K562 (cell line): ENCODE data around the gene LMO3. TPM values are rescaled to one million over a fixed set of nuclear protein-coding genes. Genes with fewer than 3 reads are reported as not detected.
"Not testable (repeated sequence)": the region's sequence is repeated elsewhere in the genome, so short reads cannot be mapped to it uniquely, and the experiment has no call there.

Experiments used
- ATAC-seq: fragments of 200-7000 bp; cut with Tn5 transposase; 3 replicates; pipeline ENCODE4 v1.9.1; 2020; ENCODE audit warnings: moderate library complexity
- BruUV-seq: library from RNA; stranded (reverse); fragments of 400-500 nt; replicated peaks from 2 replicates; lab custom pipeline; 2021; lab: Mats Ljungman, UMichigan
- CTCF ChIA-PET: fragments of 300-600 bp; formaldehyde crosslinking; extraction: SDS; loops from one replicate; lab custom pipeline; 2021; ENCODE audit warnings: low intra/inter-chr PET ratio; lab: Yijun Ruan, JAX
- POLR2A ChIA-PET: fragments of 300-600, 350-650 bp; sonication (Branson Sonifier 250); formaldehyde crosslinking; extraction: SDS; loops from one replicate; lab custom pipeline; 2021; ENCODE audit warnings: antibody characterized with exemption, inconsistent platforms; lab: Yijun Ruan, JAX
- DNase-seq, 4 experiments: peaks; one replicate each; pipeline versions ENCODE4 v3.0.0 to v3.0.0-alpha.2; 2011 to 2018; ENCODE audit warnings: low spot score in 3 of 4, mixed read lengths in 3 of 4; ENCODE audit errors: extremely low read depth in 1 of 4
- FAIRE-seq: peaks from 2 replicates; lab custom pipeline; 2011; peaks lifted over from hg19 to GRCh38; lab: Jason Lieb, UNC
- H2AFZ ChIP-seq: 2 replicates; pipeline ENCODE4 v1.6.0; 2011; ENCODE audit warnings: low read depth, low read length, control low read depth, inconsistent platforms
- H3K27ac ChIP-seq: fragments of 200-600 bp; 3 replicates; pipeline ENCODE4 v1.8.0; 2011; ENCODE audit warnings: low read depth, mild to moderate bottlenecking, control low read depth, inconsistent platforms, low read length, moderate library complexity, mixed read lengths; ENCODE audit errors: extremely low read depth
- H3K27me3 ChIP-seq, 2 experiments: fragments of 300-600 bp in 1 of 2; 2 replicates in 1 of 2; 3 replicates in 1 of 2; pipeline versions ENCODE4 v1.6.0 to v1.8.0; 2011; ENCODE audit warnings: inconsistent platforms in 2 of 2, low read length in 2 of 2, mild to moderate bottlenecking in 1 of 2, mixed read lengths in 1 of 2, moderate library complexity in 1 of 2; ENCODE audit not compliant: control insufficient read depth in 2 of 2, insufficient read depth in 2 of 2
- H3K36me3 ChIP-seq: fragments of 300-600 bp; 3 replicates; pipeline ENCODE4 v1.8.0; 2011; ENCODE audit warnings: mild to moderate bottlenecking, low read length, inconsistent platforms; ENCODE audit not compliant: control insufficient read depth, insufficient read depth
- H3K4me1 ChIP-seq, 2 experiments: fragments of 200-600 bp in 1 of 2; replicated peaks in 1 of 2; 2 replicates in 1 of 2; 3 replicates in 1 of 2; pipeline versions ENCODE4 v1.5.1 to v1.8.0; 2011; ENCODE audit warnings: inconsistent platforms in 2 of 2, low read length in 2 of 2, mild to moderate bottlenecking in 1 of 2, mixed read lengths in 1 of 2, moderate library complexity in 1 of 2; ENCODE audit not compliant: control insufficient read depth in 2 of 2, insufficient read depth in 2 of 2
- H3K4me2 ChIP-seq: 2 replicates; pipeline ENCODE4 v1.6.1; 2011; ENCODE audit warnings: low read length, control low read depth, inconsistent platforms, mixed read lengths; ENCODE audit not compliant: insufficient read depth
- H3K4me3 ChIP-seq: fragments of 200-600 bp; sonication (generic), shearing (Covaris generic); 2 replicates; pipeline ENCODE4 v1.5.1; 2016; ENCODE audit warnings: control low read depth, inconsistent platforms
- H3K79me2 ChIP-seq: fragments of 200-600 bp; 3 replicates; pipeline ENCODE4 v1.8.0; 2011; ENCODE audit warnings: low read length, inconsistent platforms; ENCODE audit not compliant: control insufficient read depth, insufficient read depth
- H3K9ac ChIP-seq, 2 experiments: 2 replicates each; pipeline versions ENCODE4 v1.6.0 to v1.6.1; 2011; ENCODE audit warnings: low read depth in 2 of 2, low read length in 2 of 2, control low read depth in 1 of 2, inconsistent platforms in 1 of 2, mild to moderate bottlenecking in 1 of 2, mixed read lengths in 1 of 2; ENCODE audit not compliant: insufficient read depth in 1 of 2
- H3K9me1 ChIP-seq: one replicate; pipeline ENCODE4 v1.6.0; 2011; ENCODE audit warnings: inconsistent platforms, mild to moderate bottlenecking, low read length, moderate library complexity; ENCODE audit not compliant: control insufficient read depth, insufficient read depth
- H3K9me3 ChIP-seq: replicated peaks from 2 replicates; pipeline ENCODE4 v1.5.1; 2011; ENCODE audit warnings: low read depth, low read length, inconsistent platforms; ENCODE audit not compliant: control insufficient read depth, insufficient read depth
- H4K20me1 ChIP-seq: replicated peaks from 2 replicates; pipeline ENCODE4 v1.6.1; 2011; ENCODE audit warnings: low read length, inconsistent platforms, mixed read lengths; ENCODE audit not compliant: control insufficient read depth, insufficient read depth
- HDAC3 ChIP-seq: fragments of 450-650 bp; IDR thresholded peaks from 2 replicates; pipeline ENCODE4 v1.6.1; 2018; ENCODE audit warnings: borderline replicate concordance, mild to moderate bottlenecking, moderate library complexity; ENCODE audit not compliant: partially characterized antibody
- PHF8 ChIP-seq: fragments of 200-600 bp; sonication (generic); IDR thresholded peaks from 2 replicates; pipeline ENCODE4 v1.6.1; 2012; ENCODE audit warnings: mixed run types, mild to moderate bottlenecking, inconsistent platforms, low read length, moderate library complexity, borderline replicate concordance
- ZNF253 ChIP-seq: fragments of 250-450 bp; sonication (Bioruptor Pico); conservative IDR thresholded peaks from 2 replicates; pipeline ENCODE4 v1.6.1; 2021; ENCODE audit warnings: mild to moderate bottlenecking
- WGBS: fragments of 100-300 bp; shearing (Covaris generic); methylation state at CpG from one replicate; pipeline ENCODE4 v1.1.6; 2016; ENCODE audit warnings: low coverage, mixed read lengths; ENCODE audit not compliant: insufficient coverage; ENCODE audit errors: missing lambda C conversion rate; 5-methylcytosine and 5-hydroxymethylcytosine counted together
- in situ Hi-C: fragments of 300-500 bp; cut with MboI; formaldehyde crosslinking; loops from 4 replicates; pipeline ENCODE4 v1.15.0; 2018; ENCODE audit warnings: inconsistent platforms, mixed read lengths
- intact Hi-C: fragments of 100-400 bp; cut with micrococcal nuclease; formaldehyde crosslinking; loops from 2 replicates; pipeline ENCODE4 v1.14.2; 2022
- polyA plus RNA-seq, 8 experiments: library from polyadenylated mRNA; depleted of rRNA in 4 of 8; stranded (reverse) in 5 of 8; unstranded in 3 of 8; fragments of >200 nt; fragmentation: Nextera tagmentation in 2 of 8; fragmentation: Illumina TruSeq in 1 of 8; extraction: Ambion mirVana in 2 of 8; extraction: Trizol in 1 of 8; gene quantifications; 2 replicates each; pipeline versions ENCODE4 v1.2.1 to v1.2.3, GENCODE V29; 2011 to 2014; ENCODE audit warnings: inconsistent platforms in 1 of 8, missing spikeins in 1 of 8
- total RNA-seq, 7 experiments: library from RNA; depleted of rRNA in 6 of 7; stranded (reverse); fragments of >200 nt in 6 of 7; fragmentation: Illumina TruSeq in 2 of 7; extraction: Trizol in 2 of 7; gene quantifications; 2 replicates each; pipeline versions ENCODE4 v1.2.1 to v1.2.3, GENCODE V29; 2011 to 2021; ENCODE audit warnings: low replicate concordance in 1 of 7

LMO3 gene
- total and polyA plus RNA-seq, 9 of the 15 experiments (the other 6 are each of a cell fraction or from before 2014, with no cell fraction given), result 0.04 to 0.40 (median 0.05) TPM; not detected in 6

DNA sequence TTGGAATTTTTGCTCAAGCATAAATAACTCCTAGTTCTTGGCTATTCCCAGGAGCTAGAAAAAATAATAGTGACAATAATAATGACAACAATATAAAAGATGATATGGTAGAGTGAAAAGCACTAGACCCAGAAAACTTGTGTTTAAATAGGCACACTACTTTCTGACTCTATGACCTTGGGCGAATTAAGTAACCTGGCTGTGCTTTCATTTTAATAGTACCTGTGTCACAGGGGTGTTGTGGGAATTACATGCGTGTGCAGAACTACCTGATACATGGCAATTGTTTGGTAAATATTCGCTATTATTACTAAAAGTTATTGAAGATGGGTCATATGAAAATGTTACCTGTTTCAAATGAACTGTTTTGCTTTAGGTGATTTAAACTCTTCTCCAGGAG lies 60.1 kb downstream of the LMO3 start:
- no peak overlapping the region for H3K4me2 ChIP-seq
- no peaks in the 10 kb centered on the region for H3K79me2 ChIP-seq
- BruUV-seq, result no TSS peak
- 0% methylated on average over 3 of the region's 3 CpGs for WGBS
- no peaks in the 10 kb centered on the region for H4K20me1 ChIP-seq
- DNase-seq (no peak), FAIRE-seq (no peak), ATAC-seq (no peak)
- no peak overlapping the region for H3K27ac ChIP-seq
- no peak overlapping the region for H3K9ac ChIP-seq
- POLR2A ChIA-PET, result no interaction called here
- H3K27me3 ChIP-seq, result no peaks in the 10 kb centered on the region
- no peaks in the 10 kb centered on the region for H3K4me1 ChIP-seq
- H3K9me1 ChIP-seq, result no peaks in the 10 kb centered on the region
- CTCF ChIA-PET, result no interaction called here
- no peak overlapping the region for H3K4me3 ChIP-seq
- TF ChIP-seq PHF8 (no peak), ZNF253 (CRISPR knock-in tag) (no peak)
- H2AFZ ChIP-seq, result no peak overlapping the region
- in situ Hi-C loops (no loop called here), intact Hi-C loops (no loop called here)
- no peaks in the 10 kb centered on the region for H3K36me3 ChIP-seq
- H3K9me3 ChIP-seq, result no peaks in the 10 kb centered on the region

DNA sequence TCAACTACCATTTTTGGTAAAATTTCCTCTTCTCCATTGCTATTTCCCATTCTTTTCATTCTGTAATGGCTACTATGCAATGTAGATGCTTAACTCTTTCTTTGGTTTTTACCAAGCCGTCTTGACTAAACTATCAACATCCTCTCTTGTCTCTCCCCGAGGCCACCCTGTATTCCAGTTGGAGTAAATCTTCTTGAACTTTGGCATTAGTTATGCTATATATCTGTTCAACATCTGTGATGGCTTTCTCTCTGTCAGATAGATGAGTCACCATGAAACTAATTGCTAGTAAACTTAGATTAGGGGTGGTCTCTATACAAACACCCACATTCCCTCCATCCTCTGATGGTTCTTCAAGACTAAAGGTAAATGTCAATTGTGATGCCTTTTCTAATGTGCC lies 63.4 kb downstream of the LMO3 start:
- ATAC-seq, result no peak
- ChIA-PET CTCF (no interaction called here), POLR2A (no interaction called here)
- DNase-seq, result no peak
- TF ChIP-seq HDAC3, result no peak
- Histone ChIP-seq H3K9me3 (no peaks in the 10 kb centered on the region), H2AFZ (no peak overlapping the region), H3K27ac (no peak overlapping the region), H3K36me3 (no peaks in the 10 kb centered on the region), H3K4me1 (no peaks in the 10 kb centered on the region), H3K4me2 (no peak overlapping the region), H3K27me3 (no peaks in the 10 kb centered on the region), H4K20me1 (no peaks in the 10 kb centered on the region), H3K4me3 (no peak overlapping the region), H3K79me2 (no peaks in the 10 kb centered on the region), H3K9me1 (no peaks in the 10 kb centered on the region), H3K9ac (no peak overlapping the region)
- WGBS, result 0% methylated on average over 2 of the region's 2 CpGs
- intact Hi-C loops, result no loop called here
- no TSS peak for BruUV-seq
- in situ Hi-C loops, result no loop called here
- no peak for FAIRE-seq

DNA sequence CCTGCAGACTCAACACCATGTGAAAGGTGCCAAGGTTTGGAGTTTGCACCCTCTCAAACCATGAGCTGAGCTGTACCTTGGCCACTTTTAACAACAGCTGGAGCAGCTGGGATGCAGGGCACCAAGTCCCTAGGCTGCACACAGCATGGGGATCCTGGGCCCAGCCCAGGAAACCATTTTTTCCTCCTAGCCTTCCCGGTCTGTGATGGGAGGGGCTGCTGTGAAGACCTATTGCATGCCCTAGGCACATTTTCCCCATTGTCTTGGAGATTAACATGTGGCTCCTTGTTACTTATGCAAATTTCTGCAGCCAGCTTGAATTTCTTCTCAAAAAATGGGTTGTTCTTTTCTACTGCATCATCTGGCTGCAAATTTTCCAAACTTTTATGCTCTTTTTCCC lies 68.3 kb downstream of the LMO3 start:
- H4K20me1 ChIP-seq, H3K4me1 ChIP-seq, POLR2A ChIA-PET, H3K27ac ChIP-seq, H3K9me3 ChIP-seq, H3K36me3 ChIP-seq, in situ Hi-C loops, H3K4me3 ChIP-seq, H3K27me3 ChIP-seq, H2AFZ ChIP-seq, CTCF ChIA-PET, H3K79me2 ChIP-seq, FAIRE-seq, BruUV-seq, H3K4me2 ChIP-seq, H3K9ac ChIP-seq, intact Hi-C loops, ATAC-seq, H3K9me1 ChIP-seq, DNase-seq: not testable (repeated sequence)
- WGBS, result no CpG with 5 or more reads among the region's 1 CpG
